Activated naive CD4-positive, alpha-beta T cell treated with Interleukin-2 at 50 U/mL for 16 hours (primary cell): ENCODE data around the gene ZNF646.

Source experiments
- DNase-seq: peaks from one replicate; pipeline ENCODE4 v3.0.0-alpha.2; 2020

ZNF646 gene

GRCh38 chr16:31067342-31067741 is 6.9 kb upstream of the ZNF646 start:
- DNase-seq, result no peak

DNA sequence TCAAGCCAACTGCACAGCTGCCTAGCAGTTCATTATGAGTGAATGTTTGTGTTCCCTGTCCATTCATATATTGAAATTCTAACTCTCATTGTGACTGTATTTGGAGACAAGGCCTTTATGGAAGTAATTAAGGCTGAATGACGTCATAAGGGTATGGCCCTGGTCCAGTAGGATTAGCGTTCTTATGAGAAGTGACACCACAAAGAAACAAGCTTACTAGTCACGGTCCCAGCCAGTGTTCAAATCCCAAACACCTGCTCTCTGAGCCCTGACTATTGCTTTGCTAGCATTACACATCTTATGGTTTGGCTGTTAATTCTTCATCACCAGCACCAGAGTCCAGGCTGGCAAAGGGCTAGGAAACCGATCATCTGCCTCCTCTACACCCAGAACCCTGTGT is 2.4 kb upstream of the ZNF646 start:
- DNase-seq, result no peak

- DNase-seq, result peak; percentile 33
These were observed 1.6 kb upstream of the ZNF646 start for GRCh38 chr16:31072540-31073141.

- DNase-seq, result peak; percentile 91
These were observed 866 bp upstream of the ZNF646 start for GRCh38 chr16:31073142-31073969.

DNA sequence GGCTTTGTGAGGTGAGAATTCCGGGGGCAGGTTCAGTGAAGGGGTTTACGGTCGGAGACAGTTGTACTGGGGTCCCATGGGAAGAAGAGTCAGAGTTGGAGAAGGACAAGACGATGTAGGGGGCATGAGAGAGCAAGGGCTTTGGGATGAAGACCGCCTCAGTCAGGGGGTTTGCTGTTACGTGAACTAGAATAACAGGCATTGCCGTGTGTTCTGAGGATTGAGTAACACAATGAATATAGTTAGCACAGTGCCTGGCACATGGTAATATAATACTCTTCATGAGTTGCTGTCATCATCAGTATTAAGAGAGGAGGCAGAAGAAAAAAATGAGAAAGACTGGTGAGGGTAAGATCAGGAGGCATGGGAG is 577 bp downstream of the ZNF646 start:
- DNase-seq, result no peak

DNA sequence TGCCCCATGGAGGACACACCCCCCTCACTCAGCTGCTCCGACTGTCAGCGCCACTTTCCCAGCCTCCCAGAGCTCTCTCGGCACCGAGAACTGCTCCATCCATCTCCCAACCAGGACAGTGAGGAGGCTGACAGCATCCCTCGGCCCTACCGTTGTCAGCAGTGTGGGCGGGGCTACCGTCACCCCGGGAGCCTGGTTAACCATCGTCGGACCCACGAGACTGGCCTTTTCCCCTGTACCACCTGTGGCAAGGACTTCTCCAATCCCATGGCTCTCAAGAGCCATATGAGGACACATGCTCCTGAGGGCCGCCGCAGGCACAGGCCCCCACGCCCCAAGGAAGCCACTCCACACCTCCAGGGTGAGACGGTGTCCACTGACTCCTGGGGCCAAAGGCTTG is 2.1 kb downstream of the ZNF646 start:
- DNase-seq, result no peak

DNA sequence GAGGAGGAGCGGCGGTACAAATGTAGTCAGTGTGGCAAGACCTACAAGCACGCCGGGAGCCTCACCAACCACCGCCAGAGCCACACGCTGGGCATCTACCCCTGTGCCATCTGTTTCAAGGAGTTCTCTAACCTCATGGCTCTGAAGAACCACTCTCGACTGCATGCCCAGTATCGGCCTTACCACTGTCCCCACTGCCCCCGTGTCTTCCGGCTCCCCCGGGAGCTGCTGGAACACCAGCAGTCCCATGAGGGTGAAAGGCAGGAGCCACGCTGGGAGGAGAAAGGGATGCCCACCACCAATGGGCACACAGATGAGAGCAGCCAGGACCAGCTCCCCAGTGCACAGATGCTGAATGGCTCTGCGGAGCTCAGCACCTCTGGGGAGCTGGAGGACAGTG is 2.8 kb downstream of the ZNF646 start:
- DNase-seq, result no peak

DNA sequence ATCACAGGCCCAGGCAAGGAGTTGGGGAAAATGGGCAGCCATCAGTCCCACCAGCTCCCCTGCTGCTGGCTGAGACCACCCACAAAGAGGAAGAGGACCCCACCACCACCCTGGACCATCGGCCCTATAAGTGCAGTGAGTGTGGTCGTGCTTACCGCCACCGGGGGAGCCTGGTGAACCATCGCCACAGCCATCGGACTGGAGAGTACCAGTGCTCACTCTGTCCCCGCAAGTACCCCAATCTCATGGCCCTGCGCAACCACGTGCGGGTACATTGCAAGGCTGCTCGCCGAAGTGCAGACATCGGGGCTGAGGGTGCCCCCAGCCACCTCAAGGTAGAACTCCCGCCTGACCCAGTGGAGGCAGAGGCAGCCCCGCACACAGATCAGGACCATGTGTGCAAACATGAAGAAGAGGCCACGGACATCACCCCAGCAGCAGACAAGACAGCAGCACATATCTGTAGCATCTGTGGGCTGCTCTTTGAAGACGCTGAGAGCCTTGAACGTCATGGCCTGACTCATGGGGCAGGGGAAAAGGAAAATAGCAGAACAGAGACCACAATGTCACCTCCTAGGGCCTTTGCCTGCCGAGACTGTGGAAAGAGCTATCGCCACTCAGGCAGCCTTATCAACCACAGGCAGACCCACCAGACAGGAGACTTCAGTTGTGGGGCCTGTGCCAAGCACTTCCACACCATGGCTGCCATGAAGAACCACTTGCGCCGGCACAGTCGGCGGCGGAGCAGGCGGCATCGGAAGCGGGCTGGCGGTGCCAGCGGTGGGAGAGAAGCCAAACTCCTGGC is 3.6 kb downstream of the ZNF646 start:
- no peak for DNase-seq

DNA sequence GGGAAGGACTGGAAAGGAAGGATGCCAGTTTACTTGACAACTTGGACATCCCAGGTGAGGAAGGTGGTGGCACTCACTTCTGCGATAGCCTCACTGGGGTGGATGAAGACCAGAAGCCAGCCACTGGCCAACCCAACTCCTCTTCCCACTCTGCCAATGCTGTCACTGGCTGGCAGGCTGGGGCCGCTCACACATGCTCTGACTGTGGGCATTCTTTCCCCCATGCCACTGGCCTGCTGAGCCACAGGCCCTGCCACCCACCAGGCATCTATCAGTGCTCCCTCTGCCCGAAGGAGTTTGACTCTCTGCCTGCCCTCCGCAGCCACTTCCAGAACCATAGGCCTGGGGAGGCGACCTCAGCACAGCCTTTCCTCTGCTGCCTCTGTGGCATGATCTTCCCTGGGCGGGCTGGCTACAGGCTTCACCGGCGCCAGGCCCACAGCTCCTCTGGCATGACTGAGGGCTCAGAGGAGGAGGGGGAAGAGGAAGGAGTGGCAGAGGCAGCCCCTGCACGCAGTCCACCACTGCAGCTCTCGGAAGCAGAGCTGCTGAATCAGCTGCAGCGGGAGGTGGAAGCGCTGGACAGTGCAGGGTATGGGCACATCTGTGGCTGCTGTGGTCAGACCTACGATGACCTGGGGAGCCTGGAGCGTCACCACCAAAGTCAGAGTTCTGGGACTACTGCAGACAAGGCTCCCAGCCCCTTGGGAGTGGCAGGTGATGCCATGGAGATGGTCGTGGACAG is 4.5 kb downstream of the ZNF646 start:
- DNase-seq, result no peak

- no peak for DNase-seq
These were observed 5.2 kb downstream of the ZNF646 start for GRCh38 chr16:31079342-31079944.

DNA sequence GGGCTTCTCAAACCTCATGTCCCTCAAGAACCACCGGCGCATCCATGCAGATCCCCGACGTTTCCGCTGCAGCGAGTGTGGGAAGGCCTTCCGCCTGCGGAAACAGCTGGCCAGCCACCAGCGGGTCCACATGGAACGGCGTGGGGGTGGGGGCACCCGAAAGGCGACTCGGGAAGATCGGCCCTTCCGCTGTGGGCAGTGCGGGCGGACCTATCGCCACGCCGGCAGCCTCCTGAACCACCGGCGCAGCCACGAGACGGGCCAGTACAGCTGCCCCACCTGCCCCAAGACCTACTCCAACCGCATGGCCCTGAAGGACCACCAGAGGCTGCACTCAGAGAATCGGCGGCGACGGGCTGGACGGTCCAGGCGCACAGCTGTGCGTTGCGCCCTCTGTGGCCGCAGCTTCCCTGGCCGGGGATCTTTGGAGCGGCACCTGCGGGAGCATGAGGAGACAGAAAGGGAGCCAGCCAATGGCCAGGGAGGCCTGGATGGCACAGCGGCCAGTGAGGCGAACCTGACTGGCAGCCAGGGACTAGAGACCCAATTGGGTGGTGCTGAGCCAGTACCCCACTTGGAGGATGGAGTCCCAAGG is 5.9 kb downstream of the ZNF646 start:
- DNase-seq, result no peak

GRCh38 chr16:31080756-31081419 is 6.7 kb downstream of the ZNF646 start:
- DNase-seq, result no peak

DNA sequence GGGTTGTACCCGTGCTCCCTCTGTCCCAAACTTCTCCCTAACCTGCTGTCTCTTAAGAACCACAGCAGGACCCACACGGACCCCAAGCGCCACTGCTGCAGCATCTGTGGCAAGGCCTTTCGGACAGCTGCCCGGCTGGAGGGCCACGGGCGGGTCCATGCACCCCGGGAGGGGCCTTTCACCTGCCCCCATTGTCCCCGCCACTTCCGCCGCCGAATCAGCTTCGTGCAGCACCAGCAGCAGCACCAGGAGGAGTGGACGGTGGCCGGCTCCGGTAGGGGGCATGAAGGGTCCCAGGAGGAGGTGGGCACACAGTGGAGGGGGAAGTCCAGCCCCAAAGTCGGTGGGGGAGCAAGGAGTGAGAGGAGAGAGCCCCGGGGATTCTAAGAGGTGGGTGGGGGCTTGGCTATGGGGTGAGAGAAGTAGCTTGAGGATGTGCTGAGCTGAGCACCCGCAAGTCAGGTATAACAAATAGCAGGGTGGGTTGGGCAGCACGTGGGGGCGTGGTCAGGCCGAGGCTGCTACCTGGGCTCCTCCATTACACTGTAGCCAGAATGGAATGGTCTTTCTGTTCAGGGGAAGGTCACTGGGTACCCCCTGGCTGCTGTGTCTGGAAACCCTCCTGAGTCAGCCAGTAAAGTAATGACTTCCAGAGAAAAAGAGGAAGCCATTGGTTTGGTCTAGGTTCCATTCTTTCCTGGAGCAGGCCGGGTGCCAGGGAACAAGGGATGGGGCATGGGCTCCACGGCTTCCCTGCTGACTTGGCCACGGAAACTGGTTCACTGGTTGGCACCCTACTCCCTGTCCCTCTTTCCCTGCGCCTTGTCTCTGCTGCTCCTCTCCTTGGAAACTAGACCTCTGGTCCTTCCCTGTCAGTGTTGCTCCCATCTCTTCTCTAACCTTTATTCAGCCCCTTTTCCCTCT is 7.5 kb downstream of the ZNF646 start:
- no peak for DNase-seq

- DNase-seq, result no peak
These were observed 8.3 kb downstream of the ZNF646 start for GRCh38 chr16:31082368-31083045.

- no peak for DNase-seq
These were observed 8.9 kb downstream of the ZNF646 start for GRCh38 chr16:31083081-31083480.

- no peak for DNase-seq
These were observed 9.3 kb downstream of the ZNF646 start for GRCh38 chr16:31083556-31083955.

DNA sequence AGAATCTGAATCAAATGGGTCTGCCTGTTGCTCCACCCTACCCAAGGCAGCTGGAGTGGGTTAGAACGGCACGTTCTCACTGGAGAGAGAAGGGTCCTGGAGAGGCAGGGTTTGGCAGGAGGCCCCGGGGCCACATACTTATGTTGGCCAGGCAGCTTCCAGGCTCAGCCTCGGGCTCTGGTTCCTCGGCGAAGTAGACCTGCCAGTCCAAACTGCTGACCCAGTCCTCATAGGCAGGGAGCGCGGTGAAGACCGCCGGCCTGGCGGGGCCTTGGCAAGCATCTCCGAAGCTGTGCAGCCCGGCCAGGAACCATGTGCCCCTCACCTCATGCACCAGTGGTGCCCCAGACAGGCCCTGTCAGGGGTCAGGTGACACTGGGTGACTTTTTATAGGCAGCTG is 9.8 kb downstream of the ZNF646 start:
- DNase-seq, result no peak

- DNase-seq, result no peak
These were observed 10.5 kb downstream of the ZNF646 start for GRCh38 chr16:31084584-31085302.

DNA sequence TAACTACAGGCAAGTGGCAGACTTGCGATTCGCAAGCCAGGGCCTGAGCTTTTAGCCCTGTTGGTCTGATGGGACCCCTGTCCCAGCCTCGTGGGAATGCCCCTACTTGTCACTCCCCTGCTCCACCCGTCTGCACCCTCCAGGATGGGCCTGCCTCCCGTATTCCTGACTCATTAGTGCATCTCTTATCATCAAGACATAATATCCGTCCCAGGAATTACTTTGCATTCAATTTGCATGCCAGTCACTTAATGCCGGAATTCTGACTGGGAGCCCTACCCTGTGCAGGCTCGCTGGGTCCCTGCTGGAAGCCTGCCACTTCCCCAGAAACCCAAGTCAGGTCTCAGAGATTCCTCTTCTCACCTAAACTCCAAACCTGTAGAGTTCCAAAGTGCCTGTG is 11.2 kb downstream of the ZNF646 start:
- no peak for DNase-seq
